Smooth muscle cell (in vitro differentiated cells): Measurements from ENCODE around the gene CD320. TPM values are rescaled to one million over a fixed set of nuclear protein-coding genes. Genes with fewer than 3 reads are reported as not detected.
"Not testable (repeated sequence)": the region's sequence is repeated elsewhere in the genome, so short reads cannot be mapped to it uniquely, and the experiment has no call there.

Experiments used
- DNase-seq: peaks from one replicate; lab custom pipeline; 2025; ENCODE audit not compliant: unreplicated experiment; lab: John Stamatoyannopoulos, UW
- H2AFZ ChIP-seq: fragments of 200-600 bp; sonication (generic); 2 replicates; pipeline ENCODE4 v1.6.0; 2016; ENCODE audit warnings: antibody characterized with exemption, low read depth, mild to moderate bottlenecking
- H3F3A ChIP-seq: fragments of 200-600 bp; sonication (generic); 2 replicates; pipeline ENCODE4 v1.6.0; 2017; ENCODE audit warnings: antibody characterized with exemption, low read depth
- H3K27ac ChIP-seq: fragments of 200-600 bp; sonication (generic); 2 replicates; pipeline ENCODE4 v1.5.1; 2016; ENCODE audit warnings: low read depth, mild to moderate bottlenecking
- H3K27me3 ChIP-seq: fragments of 200-600 bp; sonication (generic); 2 replicates; pipeline ENCODE4 v1.6.1; 2016; ENCODE audit warnings: low read depth, mild to moderate bottlenecking
- H3K36me3 ChIP-seq: fragments of 200-600 bp; sonication (generic); 2 replicates; pipeline ENCODE4 v1.5.1; 2016; ENCODE audit warnings: low read depth
- H3K4me1 ChIP-seq: fragments of 200-600 bp; sonication (generic); 2 replicates; pipeline ENCODE4 v1.5.1; 2016; ENCODE audit warnings: low read depth
- H3K4me2 ChIP-seq: fragments of 200-600 bp; sonication (generic); 2 replicates; pipeline ENCODE4 v1.6.0; 2016; ENCODE audit warnings: mild to moderate bottlenecking
- H3K4me3 ChIP-seq: fragments of 200-600 bp; sonication (generic); 2 replicates; pipeline ENCODE4 v1.5.1; 2016; ENCODE audit warnings: mild to moderate bottlenecking
- H3K79me2 ChIP-seq: fragments of 200-600 bp; sonication (generic); 2 replicates; pipeline ENCODE4 v1.6.0; 2016; ENCODE audit warnings: low read depth, mild to moderate bottlenecking
- H3K9ac ChIP-seq: fragments of 200-600 bp; sonication (generic); 2 replicates; pipeline ENCODE4 v1.6.0; 2016; ENCODE audit warnings: low read depth
- H3K9me3 ChIP-seq: fragments of 200-600 bp; sonication (generic); replicated peaks from 2 replicates; pipeline ENCODE4 v1.5.1; 2016; ENCODE audit warnings: low read depth
- H4K20me1 ChIP-seq: fragments of 200-600 bp; sonication (generic); 2 replicates; pipeline ENCODE4 v1.6.0; 2016; ENCODE audit warnings: low read depth
- WGBS: methylation state at CpG from one replicate; pipeline ENCODE4 v1.1.7; 2016; ENCODE audit warnings: low lambda C conversion rate; 5-methylcytosine and 5-hydroxymethylcytosine counted together
- polyA plus RNA-seq: library from polyadenylated mRNA; unstranded; fragments of >200 nt; fragmentation: Nextera tagmentation; extraction: Ambion mirVana; gene quantifications from 2 replicates; pipeline ENCODE4 v1.2.1, GENCODE V29; 2016
- total RNA-seq: library from RNA; depleted of rRNA; stranded (reverse); fragments of >200 nt; gene quantifications from 2 replicates; pipeline ENCODE4 v1.2.3, GENCODE V29; 2014
- TF ChIP-seq, protein P1 (sequence below): fragments of 200-600 bp; sonication (generic); IDR thresholded peaks from 2 replicates; pipeline ENCODE4 v1.5.1; 2017; ENCODE audit warnings: borderline replicate concordance, mild to moderate bottlenecking, antibody characterized with exemption; ENCODE audit not compliant: insufficient read depth, poor library complexity, severe bottlenecking

CD320 gene
- total RNA-seq, result 23.8 and 25.3 TPM in 2 replicates
- polyA plus RNA-seq, result 42.7 and 55.4 TPM in 2 replicates

DNA sequence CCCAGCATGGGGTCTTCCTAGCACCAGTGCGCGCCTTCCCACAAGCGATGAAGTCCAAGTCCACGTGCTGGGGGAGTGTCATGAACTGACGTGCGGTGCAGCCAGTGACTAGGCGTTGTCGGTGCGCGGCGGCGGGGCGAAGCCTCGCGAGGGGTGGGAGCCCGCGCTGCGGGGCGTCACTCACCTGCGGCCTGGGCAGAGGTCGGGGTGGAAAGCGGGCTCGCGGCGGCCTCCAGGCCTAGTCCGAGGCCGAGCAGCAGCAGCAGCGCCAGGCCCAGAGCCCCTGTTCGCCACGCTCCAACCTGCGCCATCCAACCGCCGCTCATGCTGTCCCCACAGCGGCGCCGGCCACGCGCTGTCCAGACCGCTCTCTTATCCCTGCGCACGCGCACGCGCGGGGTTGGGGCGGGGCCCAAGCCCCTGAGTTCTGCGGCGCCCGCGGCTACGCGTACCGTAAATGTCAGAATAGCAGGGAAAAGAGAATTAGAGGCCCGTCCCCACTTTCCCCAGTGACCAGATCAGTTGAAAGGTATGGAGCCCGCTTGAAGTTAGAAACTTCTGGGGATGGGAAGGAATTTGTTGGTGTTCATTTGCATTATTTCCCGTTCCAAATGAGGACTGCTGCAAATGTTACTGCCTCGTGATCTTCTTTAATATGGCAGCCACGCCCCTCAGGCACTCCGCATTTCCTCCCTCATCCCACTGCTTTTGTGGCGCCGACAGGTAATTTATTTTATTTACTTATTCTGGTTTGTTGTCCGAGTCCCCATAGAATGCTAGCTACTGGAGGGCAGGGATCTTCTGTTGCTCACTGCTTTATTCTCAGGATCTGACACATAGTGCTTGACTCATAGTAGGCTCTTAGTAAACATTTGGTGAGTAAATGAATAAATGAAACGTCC is at the start of gene CD320:
CD320 (minus strand) TSS at position 394 of the 902 bp plus-strand sequence; CDS start at position 326, 68 bp downstream.
- Histone ChIP-seq H3K79me2 (no peaks in the 10 kb centered on the region), H3K4me3 (peak within 1 kb of the TSS; percentile 49), H2AFZ (peak within 1 kb of the TSS; percentile 40), H3K4me1 (peaks cover 14% of the 10 kb centered on the region), H4K20me1 (no peaks in the 10 kb centered on the region), H3K4me2 (peak within 1 kb of the TSS; percentile 95), H3F3A (no peaks in the 10 kb centered on the region), H3K36me3 (no peaks in the 10 kb centered on the region), H3K27ac (peak within 1 kb of the TSS; percentile 26), H3K9me3 (no peaks in the 10 kb centered on the region), H3K27me3 (no peaks in the 10 kb centered on the region), H3K9ac (peak within 1 kb of the TSS; percentile 33)
- peak; percentile 83 for DNase-seq
- TF ChIP-seq, protein P1, sequence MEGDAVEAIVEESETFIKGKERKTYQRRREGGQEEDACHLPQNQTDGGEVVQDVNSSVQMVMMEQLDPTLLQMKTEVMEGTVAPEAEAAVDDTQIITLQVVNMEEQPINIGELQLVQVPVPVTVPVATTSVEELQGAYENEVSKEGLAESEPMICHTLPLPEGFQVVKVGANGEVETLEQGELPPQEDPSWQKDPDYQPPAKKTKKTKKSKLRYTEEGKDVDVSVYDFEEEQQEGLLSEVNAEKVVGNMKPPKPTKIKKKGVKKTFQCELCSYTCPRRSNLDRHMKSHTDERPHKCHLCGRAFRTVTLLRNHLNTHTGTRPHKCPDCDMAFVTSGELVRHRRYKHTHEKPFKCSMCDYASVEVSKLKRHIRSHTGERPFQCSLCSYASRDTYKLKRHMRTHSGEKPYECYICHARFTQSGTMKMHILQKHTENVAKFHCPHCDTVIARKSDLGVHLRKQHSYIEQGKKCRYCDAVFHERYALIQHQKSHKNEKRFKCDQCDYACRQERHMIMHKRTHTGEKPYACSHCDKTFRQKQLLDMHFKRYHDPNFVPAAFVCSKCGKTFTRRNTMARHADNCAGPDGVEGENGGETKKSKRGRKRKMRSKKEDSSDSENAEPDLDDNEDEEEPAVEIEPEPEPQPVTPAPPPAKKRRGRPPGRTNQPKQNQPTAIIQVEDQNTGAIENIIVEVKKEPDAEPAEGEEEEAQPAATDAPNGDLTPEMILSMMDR, result no peak
- WGBS, result 2% methylated on average over 63 of the region's 63 CpGs

- H3K79me2 ChIP-seq, result no peaks in the 10 kb centered on the region
- DNase-seq, result no peak
- WGBS, result 85% methylated on average over 4 of the region's 4 CpGs
Observed at GRCh38 chr19:8357007-8357521, 48.9 kb upstream of the CD320 start.

DNA sequence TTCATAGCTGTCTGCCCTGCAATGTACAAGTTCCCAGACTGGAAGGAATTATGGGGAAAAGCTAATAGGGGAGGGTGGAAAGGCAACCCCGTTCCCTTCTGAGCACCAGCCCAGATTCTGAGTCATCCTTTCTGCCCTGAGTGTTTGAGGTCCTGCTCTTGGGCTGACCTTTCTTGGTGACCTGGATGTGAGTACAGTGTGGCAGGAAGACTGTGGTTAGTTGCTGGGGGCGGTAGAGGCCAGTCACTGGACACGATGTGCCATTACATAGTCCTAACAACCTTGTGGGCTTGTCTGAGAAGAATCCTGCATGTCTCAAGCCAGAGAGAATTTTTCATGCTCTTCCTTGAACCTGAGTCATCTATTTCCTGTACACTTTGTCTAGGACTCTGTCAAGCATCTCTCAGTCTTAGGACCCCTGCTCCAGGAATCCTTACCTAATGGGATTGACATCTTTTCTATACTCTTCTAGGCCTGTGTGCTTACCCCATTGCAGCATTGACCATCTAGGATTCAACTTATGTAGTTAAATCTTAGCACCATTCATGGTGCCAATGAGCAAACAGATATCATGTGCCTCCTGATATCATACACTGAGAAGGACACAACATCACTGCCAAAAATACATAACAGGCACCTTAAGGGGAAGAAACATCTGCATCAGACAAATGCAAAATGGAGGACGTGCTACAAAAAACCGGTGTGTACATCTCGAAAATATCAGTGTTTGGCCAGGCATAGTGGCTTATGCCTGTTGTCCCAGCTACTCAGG is 47.7 kb upstream of the CD320 start:
- Histone ChIP-seq H3K27me3 (no peaks in the 10 kb centered on the region), H4K20me1 (no peaks in the 10 kb centered on the region), H3K9ac (no peak overlapping the region), H3K27ac (peak overlapping the region; percentile 73), H3K4me1 (peaks cover 5% of the 10 kb centered on the region), H3K79me2 (no peaks in the 10 kb centered on the region), H3K4me2 (no peak overlapping the region), H3K4me3 (no peak overlapping the region), H3F3A (peaks cover 9% of the 10 kb centered on the region), H3K9me3 (no peaks in the 10 kb centered on the region), H3K36me3 (no peaks in the 10 kb centered on the region), H2AFZ (no peak overlapping the region)
- TF ChIP-seq, protein P1, result no peak
- WGBS, result 52% methylated on average over 6 of the region's 6 CpGs
- no peak for DNase-seq

More at GRCh38 chr19:8357007-8357521, 48.9 kb upstream of the CD320 start:
- H4K20me1 ChIP-seq, result no peaks in the 10 kb centered on the region
- H3K4me1 ChIP-seq, result peaks cover 2% of the 10 kb centered on the region
- TF ChIP-seq, protein P1, result no peak
- H3F3A ChIP-seq, result peaks cover 9% of the 10 kb centered on the region
- no peak overlapping the region for H3K4me3 ChIP-seq
- no peak overlapping the region for H2AFZ ChIP-seq
- no peak overlapping the region for H3K4me2 ChIP-seq
- H3K27me3 ChIP-seq, result no peaks in the 10 kb centered on the region
- no peaks in the 10 kb centered on the region for H3K36me3 ChIP-seq
- no peak overlapping the region for H3K27ac ChIP-seq
- no peak overlapping the region for H3K9ac ChIP-seq
- no peaks in the 10 kb centered on the region for H3K9me3 ChIP-seq

DNA sequence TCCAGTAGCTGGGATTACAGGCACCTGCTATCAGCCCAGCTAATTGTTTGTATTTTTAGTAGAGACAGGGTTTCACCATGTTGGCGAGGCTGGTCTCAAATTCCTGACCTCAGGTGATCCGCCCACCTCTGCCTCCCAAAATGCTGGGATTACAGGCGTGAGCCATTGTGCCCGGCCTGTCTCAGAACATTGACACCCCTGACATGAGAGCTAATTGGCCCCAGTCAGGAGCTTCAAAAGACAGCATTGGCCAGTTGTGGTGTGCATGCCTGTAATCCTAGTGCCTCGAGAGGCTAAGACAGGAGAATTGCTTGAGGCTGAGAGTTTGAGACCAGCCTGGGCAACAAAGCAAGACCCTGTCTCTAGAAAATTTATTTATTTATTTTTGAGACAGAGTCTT is 44.7 kb upstream of the CD320 start:
- WGBS, result 54% methylated on average over 5 of the region's 5 CpGs
- H3K79me2 ChIP-seq, H3K9ac ChIP-seq, H3K9me3 ChIP-seq, H4K20me1 ChIP-seq, H2AFZ ChIP-seq, H3F3A ChIP-seq, DNase-seq, H3K4me1 ChIP-seq, H3K27ac ChIP-seq, H3K4me3 ChIP-seq, H3K27me3 ChIP-seq, H3K36me3 ChIP-seq: not testable (repeated sequence)
- H3K4me2 ChIP-seq, result peak overlapping the region; percentile 66
